Astrocyte (in vitro differentiated cells and primary cell): ENCODE data around the gene SPATA31E1. TPM values are rescaled to one million over a fixed set of nuclear protein-coding genes. Genes with fewer than 3 reads are reported as not detected.
A peak's percentile ranks its signal among the peaks of the same experiment; 100 is the strongest.
"Not testable (repeated sequence)": the region's sequence is repeated elsewhere in the genome, so short reads cannot be mapped to it uniquely, and the experiment has no call there.

ENCODE experiments used
- DNase-seq: peaks from one replicate; pipeline ENCODE4 v3.0.0-alpha.2; 2010; ENCODE audit warnings: low read depth
- FAIRE-seq: peaks from 2 replicates; lab custom pipeline; 2011; peaks lifted over from hg19 to GRCh38; lab: Jason Lieb, UNC
- H2AFZ ChIP-seq: 2 replicates; pipeline ENCODE4 v1.6.0; 2012; ENCODE audit warnings: low read depth, low read length, inconsistent platforms
- H3K27ac ChIP-seq: 2 replicates; pipeline ENCODE4 v1.5.1; 2011; ENCODE audit warnings: low read depth, low read length, inconsistent platforms
- H3K27me3 ChIP-seq: 2 replicates; pipeline ENCODE4 v1.6.0; 2011; ENCODE audit warnings: low read length, inconsistent platforms; ENCODE audit not compliant: insufficient read depth
- H3K36me3 ChIP-seq: 2 replicates; pipeline ENCODE4 v1.5.1; 2011; ENCODE audit warnings: low read length, inconsistent platforms; ENCODE audit not compliant: insufficient read depth
- H3K4me1 ChIP-seq: 2 replicates; pipeline ENCODE4 v1.5.1; 2011; ENCODE audit warnings: low read length, inconsistent platforms; ENCODE audit not compliant: insufficient read depth
- H3K4me2 ChIP-seq: 2 replicates; pipeline ENCODE4 v1.6.0; 2012; ENCODE audit warnings: low read length, inconsistent platforms
- H3K4me3 ChIP-seq: 2 replicates; pipeline ENCODE4 v1.5.1; 2011; ENCODE audit warnings: low read depth, mild to moderate bottlenecking, low read length, inconsistent platforms; ENCODE audit not compliant: insufficient read depth
- H3K79me2 ChIP-seq: 2 replicates; pipeline ENCODE4 v1.6.0; 2012; ENCODE audit warnings: mild to moderate bottlenecking, low read length, inconsistent platforms; ENCODE audit not compliant: insufficient read depth
- H3K9ac ChIP-seq: 2 replicates; pipeline ENCODE4 v1.6.0; 2012; ENCODE audit warnings: mild to moderate bottlenecking, low read length, inconsistent platforms
- H3K9me3 ChIP-seq: 2 replicates; pipeline ENCODE4 v1.5.1; 2012; ENCODE audit warnings: low read depth, mild to moderate bottlenecking, low read length, inconsistent platforms; ENCODE audit not compliant: insufficient read depth
- H4K20me1 ChIP-seq: 2 replicates; pipeline ENCODE4 v1.6.0; 2012; ENCODE audit warnings: low read length, inconsistent platforms; ENCODE audit not compliant: insufficient read depth
- H3K27ac Mint-ChIP-seq: one replicate; pipeline ENCODE4 v1.8.0; 2021; ENCODE audit warnings: mild to moderate bottlenecking, mixed read lengths; ENCODE audit not compliant: unreplicated experiment
- H3K27me3 Mint-ChIP-seq: one replicate; pipeline ENCODE4 v1.8.0; 2021; ENCODE audit warnings: low read depth, mixed read lengths; ENCODE audit not compliant: unreplicated experiment
- H3K36me3 Mint-ChIP-seq: one replicate; pipeline ENCODE4 v1.8.0; 2021; ENCODE audit warnings: low read depth, mixed read lengths; ENCODE audit not compliant: unreplicated experiment
- H3K4me1 Mint-ChIP-seq: one replicate; pipeline ENCODE4 v1.8.0; 2021; ENCODE audit warnings: low read depth, mixed read lengths; ENCODE audit not compliant: unreplicated experiment
- H3K4me3 Mint-ChIP-seq: one replicate; pipeline ENCODE4 v1.8.0; 2021; ENCODE audit warnings: mild to moderate bottlenecking, moderate library complexity, mixed read lengths; ENCODE audit not compliant: unreplicated experiment
- H3K9me3 Mint-ChIP-seq: one replicate; pipeline ENCODE4 v1.8.0; 2021; ENCODE audit warnings: mild to moderate bottlenecking, mixed read lengths; ENCODE audit not compliant: unreplicated experiment
- total RNA-seq: library from RNA; stranded (reverse); gene quantifications from 2 replicates; pipeline ENCODE4 v1.2.1, GENCODE V29; 2021

The SPATA31E1 gene
- total RNA-seq, 1 donor from 2014 or later = not detected

GRCh38 chr9:87921561-87921960 lies 38.9 kb downstream of the SPATA31E1 start:
- not testable (repeated sequence) for H3K36me3 Mint-ChIP-seq, H3K4me2 ChIP-seq, H3K4me3 ChIP-seq, H3K9me3 Mint-ChIP-seq, H3K9ac ChIP-seq, H3K9me3 ChIP-seq, H3K4me3 Mint-ChIP-seq, H3K27ac Mint-ChIP-seq, H4K20me1 ChIP-seq, H3K27me3 Mint-ChIP-seq, H3K79me2 ChIP-seq, H3K4me1 Mint-ChIP-seq, H3K27me3 ChIP-seq, H3K4me1 ChIP-seq, FAIRE-seq, H3K27ac ChIP-seq, H2AFZ ChIP-seq, H3K36me3 ChIP-seq
- peak; percentile 18 for DNase-seq

DNA sequence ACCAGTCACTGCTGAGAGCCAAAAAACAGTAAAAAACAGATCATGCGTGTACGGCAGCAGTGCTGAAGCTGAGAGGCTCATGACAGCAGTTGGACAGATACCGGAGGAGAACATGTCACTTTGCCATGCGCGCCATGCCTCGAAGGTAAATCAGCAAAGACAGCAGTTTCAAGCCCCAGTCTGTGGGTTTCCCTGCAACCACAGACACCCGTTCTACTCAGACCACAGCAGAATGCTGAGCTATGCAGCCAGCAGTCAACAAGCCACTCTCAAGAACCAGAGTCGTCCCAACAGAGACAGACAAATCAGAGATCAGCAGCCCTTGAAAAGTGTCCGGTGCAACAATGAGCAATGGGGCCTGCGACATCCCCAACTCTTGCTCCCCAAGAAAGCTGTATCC lies 40.3 kb downstream of the SPATA31E1 start:
- H3K9ac ChIP-seq, H4K20me1 ChIP-seq, H3K4me1 ChIP-seq, H3K9me3 Mint-ChIP-seq, H3K27me3 ChIP-seq, H3K36me3 Mint-ChIP-seq, H3K4me3 Mint-ChIP-seq, FAIRE-seq, H3K27me3 Mint-ChIP-seq, H3K9me3 ChIP-seq, H3K4me2 ChIP-seq, H2AFZ ChIP-seq, DNase-seq, H3K4me1 Mint-ChIP-seq, H3K36me3 ChIP-seq, H3K27ac ChIP-seq, H3K79me2 ChIP-seq, H3K4me3 ChIP-seq, H3K27ac Mint-ChIP-seq: not testable (repeated sequence)

DNA sequence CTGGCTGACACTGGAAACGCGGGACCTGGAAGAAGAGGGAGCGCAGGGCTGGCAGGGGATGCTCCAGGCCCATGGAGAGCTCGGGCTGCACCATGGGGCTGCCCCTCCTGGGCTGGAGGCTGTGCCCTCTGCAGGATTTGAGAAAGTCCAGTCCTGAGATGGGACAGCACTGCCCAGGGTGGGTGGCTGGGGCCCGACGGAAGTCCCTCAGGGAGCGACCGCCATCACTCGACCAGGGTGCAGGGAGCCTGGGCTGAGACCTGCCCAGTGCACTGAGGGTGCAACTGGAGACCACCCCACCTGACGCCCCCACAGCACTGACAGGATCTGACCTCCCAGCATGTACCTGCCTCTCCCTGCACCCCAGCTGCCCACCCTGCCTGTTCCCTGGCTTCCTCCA lies 42.2 kb downstream of the SPATA31E1 start:
- H3K4me3 ChIP-seq, FAIRE-seq, H3K9ac ChIP-seq, H3K27ac ChIP-seq, H3K9me3 ChIP-seq, H3K27ac Mint-ChIP-seq, DNase-seq, H3K4me2 ChIP-seq, H3K36me3 ChIP-seq, H2AFZ ChIP-seq, H3K9me3 Mint-ChIP-seq, H4K20me1 ChIP-seq, H3K27me3 Mint-ChIP-seq, H3K4me1 ChIP-seq, H3K27me3 ChIP-seq, H3K79me2 ChIP-seq, H3K36me3 Mint-ChIP-seq, H3K4me1 Mint-ChIP-seq: not testable (repeated sequence)
- H3K4me3 Mint-ChIP-seq = peak overlapping the region; percentile 57

- H3K4me3 Mint-ChIP-seq, DNase-seq, H3K27ac ChIP-seq, H3K4me2 ChIP-seq, H3K9me3 Mint-ChIP-seq, H3K27me3 ChIP-seq, H3K36me3 ChIP-seq, FAIRE-seq, H3K36me3 Mint-ChIP-seq, H3K4me1 ChIP-seq, H4K20me1 ChIP-seq, H3K27ac Mint-ChIP-seq, H3K9me3 ChIP-seq, H3K9ac ChIP-seq, H3K79me2 ChIP-seq, H3K27me3 Mint-ChIP-seq, H3K4me3 ChIP-seq, H3K4me1 Mint-ChIP-seq, H2AFZ ChIP-seq: not testable (repeated sequence)
Measured at GRCh38 chr9:87929152-87929551, 46.5 kb downstream of the SPATA31E1 start.

GRCh38 chr9:87934444-87934843 lies 51.8 kb downstream of the SPATA31E1 start:
- H3K4me3 ChIP-seq, H3K4me1 ChIP-seq, H3K4me3 Mint-ChIP-seq, H4K20me1 ChIP-seq, H3K9me3 Mint-ChIP-seq, DNase-seq, H3K27me3 Mint-ChIP-seq, H3K79me2 ChIP-seq, H3K27me3 ChIP-seq, H3K9me3 ChIP-seq, H3K27ac ChIP-seq, H3K36me3 ChIP-seq, H3K4me1 Mint-ChIP-seq, H2AFZ ChIP-seq, H3K9ac ChIP-seq, H3K4me2 ChIP-seq, FAIRE-seq, H3K27ac Mint-ChIP-seq, H3K36me3 Mint-ChIP-seq: not testable (repeated sequence)

- not testable (repeated sequence) for H3K9ac ChIP-seq, H3K4me3 ChIP-seq, H3K27me3 Mint-ChIP-seq, H3K27ac Mint-ChIP-seq, H3K27ac ChIP-seq, H2AFZ ChIP-seq, H3K36me3 ChIP-seq, H3K4me3 Mint-ChIP-seq, H3K36me3 Mint-ChIP-seq, H3K4me2 ChIP-seq, H3K27me3 ChIP-seq, H3K9me3 Mint-ChIP-seq, FAIRE-seq, H3K4me1 ChIP-seq, H4K20me1 ChIP-seq, H3K79me2 ChIP-seq, H3K4me1 Mint-ChIP-seq, H3K9me3 ChIP-seq, DNase-seq
Measured at GRCh38 chr9:87937352-87937751, 54.7 kb downstream of the SPATA31E1 start.
